Gastrocnemius medialis (tissue), 4 donors: ENCODE measurements around the gene ESYT2. TPM values are rescaled to one million over a fixed set of nuclear protein-coding genes. Genes with fewer than 3 reads are reported as not detected.
A peak's percentile ranks its signal among the peaks of the same experiment; 100 is the strongest.
"Not testable (repeated sequence)": the region's sequence is repeated elsewhere in the genome, so short reads cannot be mapped to it uniquely, and the experiment has no call there.

Source experiments
- ATAC-seq, 2 donors: fragments of 150-250 bp; one replicate each; pipeline ENCODE4 v1.9.1; 2016
- DNase-seq, 2 donors: peaks; one replicate each; pipeline ENCODE4 v3.0.0-alpha.2; 2019
- H3K27ac ChIP-seq, 4 donors: fragments of 200-600 bp; sonication (generic); 1 replicate in 1 of 4; 2 replicates in 3 of 4; pipeline ENCODE4 v1.5.1; 2016 to 2018; ENCODE audit warnings: mild to moderate bottlenecking in 2 of 4, moderate library complexity in 1 of 4
- H3K27me3 ChIP-seq, 3 donors: fragments of 200-600 bp; sonication (generic) in 2 of 3; 1 replicate in 1 of 3; 2 replicates in 2 of 3; pipeline versions ENCODE4 v1.5.1 to v1.6.0; 2016 to 2019; ENCODE audit warnings: mild to moderate bottlenecking in 1 of 3, moderate library complexity in 1 of 3
- H3K36me3 ChIP-seq, 2 donors: fragments of 200-600 bp; sonication (generic) in 1 of 2; one replicate each; pipeline ENCODE4 v1.5.1; 2017 to 2018
- H3K4me1 ChIP-seq, 2 donors: fragments of 200-600 bp; sonication (generic) in 1 of 2; one replicate each; pipeline ENCODE4 v1.5.1; 2016 to 2017; ENCODE audit warnings: mild to moderate bottlenecking in 2 of 2
- H3K4me3 ChIP-seq, 4 donors: fragments of 200-600 bp; sonication (generic) in 3 of 4; 1 replicate in 1 of 4; 2 replicates in 3 of 4; pipeline ENCODE4 v1.5.1; 2016 to 2019; ENCODE audit warnings: mild to moderate bottlenecking in 2 of 4
- H3K9me3 ChIP-seq, 3 donors: fragments of 200-600 bp; sonication (generic) in 2 of 3; 1 replicate in 1 of 3; 2 replicates in 2 of 3; pipeline ENCODE4 v1.5.1; 2016 to 2019
- CTCF ChIP-seq, 5 experiments: fragments of 450-650 bp in 3 of 5; fragments of 200-600 bp in 2 of 5; sonication (generic) in 2 of 5; IDR thresholded peaks in 4 of 5; conservative IDR thresholded peaks in 1 of 5; 1 replicate in 4 of 5; 2 replicates in 1 of 5; pipeline ENCODE4 v1.5.1; 2016 to 2019; ENCODE audit warnings: antibody characterized with exemption in 5 of 5, mild to moderate bottlenecking in 3 of 5, moderate library complexity in 3 of 5
- POLR2A ChIP-seq, 2 donors: fragments of 450-650 bp; IDR thresholded peaks; one replicate each; pipeline ENCODE4 v1.6.1; 2017; ENCODE audit warnings: antibody characterized with exemption in 2 of 2, mild to moderate bottlenecking in 2 of 2, moderate library complexity in 2 of 2
- in situ Hi-C, 4 donors: fragments of 200-750 bp; cut with MboI; loops; one replicate each; pipeline versions ENCODE4 v1.15.0 to v1.8.0; 2017; ENCODE audit warnings: low sequenced_read_pairs in 4 of 4
- intact Hi-C: fragments of 100-400 bp; cut with DNase I; formaldehyde crosslinking; loops from one replicate; pipeline ENCODE4 v1.15.1; 2023; ENCODE audit warnings: low total_unique reads
- total RNA-seq, 4 donors: library from RNA; depleted of rRNA; stranded (reverse); fragments of >200 nt; gene quantifications; one replicate each; pipeline versions ENCODE4 v1.1.0 to v1.2.3, GENCODE V29; 2016

ESYT2 gene
- total RNA-seq, 4 donors from 2014 or later: 67.5 to 106 (median 74.7) TPM

- Histone ChIP-seq H3K4me3 (peak overlapping the region in 2 of 4 donors; percentile 64 to 69), H3K4me1 (peaks cover 13 to 26% of the 10 kb centered on the region in 2 donors), H3K9me3 (no peaks in the 10 kb centered on the region), H3K36me3 (no peaks in the 10 kb centered on the region), H3K27ac (peak overlapping the region; percentile 90 to 94 (median 92)), H3K27me3 (no peaks in the 10 kb centered on the region)
- in situ Hi-C loops: no loop called here
- no peak for ATAC-seq
- TF ChIP-seq CTCF (IDR thresholded peaks at IDR 0.05 in 4 of 5, conservative IDR thresholded peaks at IDR 0.05 in 1 of 5) (no peak), POLR2A (IDR thresholded peaks at IDR 0.05) (no peak)
- intact Hi-C loops: loop anchor here (2.0 to 10.0 kb wide), 2 partner anchors 46 to 80 kb away; no protein-coding TSS in a partner anchor
- no peak for DNase-seq
Measured at GRCh38 chr7:158864833-158865232, 35.5 kb upstream of the ESYT2 start.

GRCh38 chr7:158864507-158864820, 35.2 kb upstream of the ESYT2 start:
- DNase-seq (no peak), ATAC-seq (no peak)
- Histone ChIP-seq H3K4me1 (peaks cover 13 to 30% of the 10 kb centered on the region in 2 donors), H3K9me3 (no peaks in the 10 kb centered on the region), H3K27me3 (no peaks in the 10 kb centered on the region), H3K4me3 (peak overlapping the region; percentile 55 to 69 (median 62)), H3K36me3 (no peaks in the 10 kb centered on the region), H3K27ac (peak overlapping the region; percentile 90 to 94 (median 92))
- in situ Hi-C loops: no loop called here
- intact Hi-C loops: loop anchor here (2.0 to 10.0 kb wide), 2 partner anchors 46 to 80 kb away; no protein-coding TSS in a partner anchor
- TF ChIP-seq POLR2A (IDR thresholded peaks at IDR 0.05): no peak
- TF ChIP-seq CTCF (IDR thresholded peaks at IDR 0.05 in 4 of 5, conservative IDR thresholded peaks at IDR 0.05 in 1 of 5): no peak

- H3K27ac ChIP-seq: peak overlapping the region; percentile 90 to 94 (median 92)
- TF ChIP-seq POLR2A (IDR thresholded peaks at IDR 0.05) (peak; percentile 66 to 78), CTCF (IDR thresholded peaks at IDR 0.05 in 4 of 5, conservative IDR thresholded peaks at IDR 0.05 in 1 of 5) (no peak)
- no peaks in the 10 kb centered on the region for H3K36me3 ChIP-seq
- in situ Hi-C loops (no loop called here), intact Hi-C loops (loop anchor here (1.0 to 10.0 kb wide), 3 partner anchors 35 to 79 kb away; partner anchors contain the start of gene ESYT2)
- no peaks in the 10 kb centered on the region for H3K9me3 ChIP-seq
- peak overlapping the region; percentile 55 to 69 (median 62) for H3K4me3 ChIP-seq
- H3K4me1 ChIP-seq: peaks cover 13 to 36% of the 10 kb centered on the region in 2 donors
- DNase-seq (peak; percentile 86 to 90), ATAC-seq (peak; percentile 80 to 85)
- no peaks in the 10 kb centered on the region for H3K27me3 ChIP-seq
Measured at GRCh38 chr7:158863611-158864506, 34.5 kb upstream of the ESYT2 start.

GRCh38 chr7:158862985-158863610, 33.8 kb upstream of the ESYT2 start:
- H3K27me3 ChIP-seq, H3K36me3 ChIP-seq, in situ Hi-C loops, H3K9me3 ChIP-seq: not testable (repeated sequence)
- Histone ChIP-seq H3K4me1 (peaks cover 17 to 40% of the 10 kb centered on the region in 2 donors), H3K4me3 (peak overlapping the region; percentile 55 to 69 (median 62)), H3K27ac (peak overlapping the region; percentile 90 to 94 (median 92))
- peak; percentile 34 for TF ChIP-seq POLR2A (IDR thresholded peaks at IDR 0.05)
- intact Hi-C loops: loop anchor here (1.0 to 10.0 kb wide), 2 partner anchors 34 to 78 kb away; partner anchors contain the start of gene ESYT2
- DNase-seq (peak in 1 of 2 donors; percentile 60), ATAC-seq (peak in 1 of 2 donors; percentile 27)
